Measurements from ENCODE around the gene FBXL4.
"Not testable (repeated sequence)": the region's sequence is repeated elsewhere in the genome, so short reads cannot be mapped to it uniquely, and the experiment has no call there.

DNA sequence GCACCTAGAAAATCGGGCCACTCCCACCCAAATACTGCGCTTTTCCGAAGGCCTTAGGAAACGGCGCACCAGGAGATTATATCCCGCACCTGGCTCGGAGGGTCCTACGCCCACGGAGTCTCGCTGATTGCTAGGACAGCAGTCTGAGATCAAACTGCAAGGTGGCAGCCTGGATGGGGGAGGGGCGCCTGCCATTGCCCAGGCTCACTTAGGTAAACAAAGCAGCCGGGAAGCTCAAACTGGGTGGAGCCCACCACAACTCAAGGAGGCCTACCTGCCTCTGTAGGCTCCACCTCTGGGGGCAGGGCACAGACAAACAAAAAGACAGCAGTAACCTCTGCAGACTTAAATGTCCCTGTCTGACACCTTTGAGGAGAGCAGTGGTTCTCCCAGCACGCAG is 36.8 kb downstream of the FBXL4 start:
- TF ChIP-seq POLR2A, POLR2AphosphoS5 (IDR thresholded peaks at IDR 0.05): not testable (repeated sequence)
- TF ChIP-seq, protein P1, sequence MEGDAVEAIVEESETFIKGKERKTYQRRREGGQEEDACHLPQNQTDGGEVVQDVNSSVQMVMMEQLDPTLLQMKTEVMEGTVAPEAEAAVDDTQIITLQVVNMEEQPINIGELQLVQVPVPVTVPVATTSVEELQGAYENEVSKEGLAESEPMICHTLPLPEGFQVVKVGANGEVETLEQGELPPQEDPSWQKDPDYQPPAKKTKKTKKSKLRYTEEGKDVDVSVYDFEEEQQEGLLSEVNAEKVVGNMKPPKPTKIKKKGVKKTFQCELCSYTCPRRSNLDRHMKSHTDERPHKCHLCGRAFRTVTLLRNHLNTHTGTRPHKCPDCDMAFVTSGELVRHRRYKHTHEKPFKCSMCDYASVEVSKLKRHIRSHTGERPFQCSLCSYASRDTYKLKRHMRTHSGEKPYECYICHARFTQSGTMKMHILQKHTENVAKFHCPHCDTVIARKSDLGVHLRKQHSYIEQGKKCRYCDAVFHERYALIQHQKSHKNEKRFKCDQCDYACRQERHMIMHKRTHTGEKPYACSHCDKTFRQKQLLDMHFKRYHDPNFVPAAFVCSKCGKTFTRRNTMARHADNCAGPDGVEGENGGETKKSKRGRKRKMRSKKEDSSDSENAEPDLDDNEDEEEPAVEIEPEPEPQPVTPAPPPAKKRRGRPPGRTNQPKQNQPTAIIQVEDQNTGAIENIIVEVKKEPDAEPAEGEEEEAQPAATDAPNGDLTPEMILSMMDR (IDR thresholded peaks at IDR 0.05): not testable (repeated sequence)
